ENCODE data around the gene GPSM3. TPM values are rescaled to one million over a fixed set of nuclear protein-coding genes. Genes with fewer than 3 reads are reported as not detected.
"Not testable (repeated sequence)": the region's sequence is repeated elsewhere in the genome, so short reads cannot be mapped to it uniquely, and the experiment has no call there.

GPSM3 gene, protein sequence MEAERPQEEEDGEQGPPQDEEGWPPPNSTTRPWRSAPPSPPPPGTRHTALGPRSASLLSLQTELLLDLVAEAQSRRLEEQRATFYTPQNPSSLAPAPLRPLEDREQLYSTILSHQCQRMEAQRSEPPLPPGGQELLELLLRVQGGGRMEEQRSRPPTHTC
- total RNA-seq (2014; rRNA removed; shearing (Covaris generic); ENCODE audit: low replicate concordance): 0.14 and 3.4 TPM in 2 replicates

DNA sequence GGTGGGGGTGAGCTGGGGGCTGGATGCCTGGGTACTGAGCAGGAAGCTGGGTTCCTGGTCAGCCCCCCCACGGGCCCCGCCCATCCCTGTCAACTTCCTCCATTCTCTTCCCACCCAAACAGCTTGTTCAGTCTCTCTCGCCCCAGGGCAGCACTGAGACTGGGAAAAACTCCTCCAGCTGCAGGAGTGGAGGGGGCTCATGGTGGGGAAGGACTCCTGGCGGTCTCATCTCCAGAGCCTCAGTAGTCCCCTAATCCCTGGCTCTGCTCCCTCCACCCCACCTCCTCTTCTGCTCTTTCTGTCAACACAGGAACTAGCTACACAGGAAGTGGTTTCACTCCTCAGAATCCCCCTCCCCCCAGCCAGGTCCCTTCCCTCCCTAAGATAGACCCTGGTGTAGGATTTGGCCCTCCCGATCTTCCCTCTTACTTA lies at the start of gene GPSM3:
Gene GPSM3, minus strand, starts transcription at position 36 of the 432 bp plus-strand sequence. CDS start 130 bp downstream, outside the sequence.
- no peak for DNase-seq (ENCODE audit: low read depth)
- in situ Hi-C loops (cut with HindIII; ENCODE audit: low pct_unique_long_range_greater_than_20kb, low sequenced_read_pairs): no loop called here

DNA sequence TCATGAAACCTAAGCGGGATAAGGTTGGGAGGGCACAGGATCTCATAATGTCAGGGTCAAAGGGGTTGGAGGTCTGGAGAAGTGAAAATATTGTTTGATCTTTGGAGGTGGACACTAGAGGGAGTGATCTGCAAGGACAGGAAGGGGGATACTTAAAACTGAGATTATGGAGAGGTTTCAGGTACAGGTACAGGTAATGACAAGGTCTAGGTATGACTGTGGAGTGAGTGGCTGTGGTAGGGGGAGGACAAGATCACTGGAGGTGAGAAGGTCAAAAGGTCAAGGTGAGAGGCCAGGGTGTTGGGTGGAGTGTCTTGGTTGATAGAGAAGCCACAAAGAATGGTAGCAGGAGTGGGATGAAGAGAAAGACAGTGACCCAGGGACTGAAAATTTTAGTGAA lies 48.2 kb upstream of the GPSM3 start:
- in situ Hi-C loops (cut with HindIII; ENCODE audit: low pct_unique_long_range_greater_than_20kb, low sequenced_read_pairs): no loop called here
- no peak for DNase-seq (ENCODE audit: low read depth)

DNA sequence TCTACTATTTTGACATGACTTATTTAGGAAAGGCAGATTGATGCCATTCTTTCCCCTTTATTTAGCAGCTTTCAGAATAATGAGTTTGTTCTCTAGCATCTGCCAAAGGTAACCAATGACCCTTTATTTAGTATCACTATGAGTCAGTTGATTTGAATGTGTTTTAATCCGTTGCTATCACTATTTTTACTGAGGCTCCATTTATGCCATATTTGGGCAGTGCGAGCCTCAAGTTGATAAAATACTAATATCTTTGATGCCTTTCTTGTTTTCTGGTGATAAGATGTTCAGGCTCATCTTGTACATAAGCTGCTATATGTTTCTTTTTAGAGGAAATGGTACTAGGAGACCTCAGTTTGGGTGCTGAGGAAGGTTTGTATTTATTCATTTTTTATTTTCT lies 47.0 kb upstream of the GPSM3 start:
- DNase-seq (ENCODE audit: low read depth): no peak
- in situ Hi-C loops (cut with HindIII; ENCODE audit: low pct_unique_long_range_greater_than_20kb, low sequenced_read_pairs): no loop called here

DNA sequence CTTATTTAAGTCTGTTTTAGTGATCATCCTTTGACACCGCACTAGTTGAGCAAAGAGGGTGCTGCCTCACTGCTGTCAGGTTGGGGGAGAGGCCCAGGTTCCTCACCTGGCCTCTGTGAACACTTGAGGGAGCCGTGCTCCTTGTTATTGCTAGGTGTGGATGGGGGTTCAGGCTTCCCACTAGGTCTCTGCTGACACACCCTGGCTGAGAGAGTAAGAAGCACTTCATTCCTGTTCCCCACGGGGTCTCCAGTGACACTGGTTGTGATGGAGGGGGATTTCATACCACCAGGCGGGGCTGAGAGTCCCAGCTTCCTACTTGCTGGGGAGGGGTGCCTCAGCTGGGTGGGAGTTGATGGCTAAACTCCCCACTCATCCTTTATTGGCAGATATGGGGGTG lies 42.5 kb upstream of the GPSM3 start:
- no peak for DNase-seq (ENCODE audit: low read depth)
- in situ Hi-C loops (cut with HindIII; ENCODE audit: low pct_unique_long_range_greater_than_20kb, low sequenced_read_pairs): no loop called here

DNA sequence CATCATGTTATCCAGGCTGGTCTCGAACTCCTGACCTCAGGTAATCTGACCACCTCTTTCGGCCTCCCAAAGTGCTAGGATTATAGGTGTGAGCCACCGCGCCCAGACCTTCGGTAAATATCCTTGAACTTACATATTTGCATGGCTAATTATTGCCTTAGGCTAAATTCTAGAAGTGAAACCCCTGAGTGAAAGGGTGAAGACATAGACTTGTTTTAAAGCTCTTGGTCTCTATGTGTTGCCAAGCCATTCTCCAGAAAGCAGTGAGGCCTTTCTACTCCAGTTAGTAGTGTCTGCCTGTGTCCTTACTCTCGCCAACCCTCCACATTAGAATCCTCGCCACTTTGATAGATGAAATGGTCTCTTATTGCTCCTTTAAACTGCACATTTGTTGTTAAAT lies 34.0 kb upstream of the GPSM3 start:
- no peak for DNase-seq (ENCODE audit: low read depth)
- in situ Hi-C loops (cut with HindIII; ENCODE audit: low pct_unique_long_range_greater_than_20kb, low sequenced_read_pairs): no loop called here

DNA sequence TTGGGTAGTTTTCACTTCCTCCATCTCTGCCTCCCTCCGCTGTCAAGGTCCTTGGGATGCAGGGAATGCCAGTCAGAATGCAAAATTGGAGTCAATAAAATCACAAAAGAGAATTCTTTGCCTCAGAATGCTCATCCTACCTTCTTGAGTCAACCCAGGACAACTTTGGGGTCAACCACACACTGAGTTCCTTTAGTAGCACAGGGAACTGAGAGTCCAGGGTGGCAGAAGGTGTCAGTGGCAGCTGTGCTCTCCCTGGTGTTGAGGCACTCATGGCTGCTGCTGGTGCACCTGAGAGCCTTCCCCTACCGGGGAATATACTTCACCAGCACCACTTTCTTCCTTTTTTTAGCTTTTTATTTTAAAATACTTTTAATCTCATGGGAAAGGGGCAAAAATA lies 32.3 kb upstream of the GPSM3 start:
- in situ Hi-C loops (cut with HindIII; ENCODE audit: low pct_unique_long_range_greater_than_20kb, low sequenced_read_pairs): no loop called here

DNA sequence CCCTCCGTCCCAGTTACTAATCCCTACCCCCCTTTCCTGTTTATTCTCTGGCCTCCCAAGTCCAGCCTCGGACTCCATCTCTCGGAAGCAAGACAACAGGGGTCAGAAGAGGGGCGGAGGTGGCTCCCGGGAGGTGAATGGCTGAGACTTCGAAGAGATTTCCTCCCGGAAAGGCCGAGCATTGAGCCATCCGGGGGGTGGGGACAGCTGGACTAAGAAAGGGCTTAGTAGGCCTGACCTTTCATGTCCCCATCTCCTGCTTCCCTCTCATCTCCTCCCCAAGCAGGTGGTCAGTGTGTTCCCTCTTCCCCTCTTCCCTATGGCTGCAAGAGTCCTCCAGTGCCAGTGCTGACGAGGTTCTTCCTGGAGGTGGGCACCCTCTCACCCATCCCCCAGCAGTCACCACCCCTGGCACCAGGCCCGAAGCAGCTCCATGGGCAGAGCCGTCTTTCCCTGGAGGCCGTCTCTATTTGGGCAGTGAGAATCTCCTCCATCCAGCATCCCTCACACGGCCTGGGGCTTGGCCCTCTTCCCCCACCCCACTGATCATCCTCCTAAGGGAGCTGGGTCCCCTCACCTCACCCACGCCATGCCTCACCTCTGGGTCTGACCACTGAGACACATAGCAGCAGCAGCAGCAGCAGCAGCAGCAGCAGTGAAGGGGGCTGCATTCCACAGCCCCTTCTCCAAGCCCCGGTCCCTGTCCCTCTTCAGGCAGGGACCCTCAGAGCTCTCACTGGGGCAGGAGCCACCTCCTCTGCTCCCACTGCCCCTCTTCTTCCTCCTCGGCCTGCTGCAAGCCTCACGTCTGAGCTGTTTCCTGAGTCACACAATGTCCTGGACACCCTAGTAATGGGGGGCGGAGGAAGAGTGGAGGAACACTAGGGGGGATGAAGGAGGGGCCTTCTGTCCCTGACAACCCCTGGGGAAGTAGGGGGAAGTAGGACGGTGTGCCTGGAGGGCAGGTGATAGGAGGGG lies 31.1 kb upstream of the GPSM3 start, which contains the start of gene NOTCH4:
Gene NOTCH4, minus strand, starts transcription at position 810 of the 978 bp plus-strand sequence. Its CDS starts 139 bp downstream, at position 671.
- in situ Hi-C loops (cut with HindIII; ENCODE audit: low pct_unique_long_range_greater_than_20kb, low sequenced_read_pairs): no loop called here
- no peak for DNase-seq (ENCODE audit: low read depth)

More for the DNA sequence above, 32.3 kb upstream of the GPSM3 start:
- DNase-seq (ENCODE audit: low read depth): no peak

DNA sequence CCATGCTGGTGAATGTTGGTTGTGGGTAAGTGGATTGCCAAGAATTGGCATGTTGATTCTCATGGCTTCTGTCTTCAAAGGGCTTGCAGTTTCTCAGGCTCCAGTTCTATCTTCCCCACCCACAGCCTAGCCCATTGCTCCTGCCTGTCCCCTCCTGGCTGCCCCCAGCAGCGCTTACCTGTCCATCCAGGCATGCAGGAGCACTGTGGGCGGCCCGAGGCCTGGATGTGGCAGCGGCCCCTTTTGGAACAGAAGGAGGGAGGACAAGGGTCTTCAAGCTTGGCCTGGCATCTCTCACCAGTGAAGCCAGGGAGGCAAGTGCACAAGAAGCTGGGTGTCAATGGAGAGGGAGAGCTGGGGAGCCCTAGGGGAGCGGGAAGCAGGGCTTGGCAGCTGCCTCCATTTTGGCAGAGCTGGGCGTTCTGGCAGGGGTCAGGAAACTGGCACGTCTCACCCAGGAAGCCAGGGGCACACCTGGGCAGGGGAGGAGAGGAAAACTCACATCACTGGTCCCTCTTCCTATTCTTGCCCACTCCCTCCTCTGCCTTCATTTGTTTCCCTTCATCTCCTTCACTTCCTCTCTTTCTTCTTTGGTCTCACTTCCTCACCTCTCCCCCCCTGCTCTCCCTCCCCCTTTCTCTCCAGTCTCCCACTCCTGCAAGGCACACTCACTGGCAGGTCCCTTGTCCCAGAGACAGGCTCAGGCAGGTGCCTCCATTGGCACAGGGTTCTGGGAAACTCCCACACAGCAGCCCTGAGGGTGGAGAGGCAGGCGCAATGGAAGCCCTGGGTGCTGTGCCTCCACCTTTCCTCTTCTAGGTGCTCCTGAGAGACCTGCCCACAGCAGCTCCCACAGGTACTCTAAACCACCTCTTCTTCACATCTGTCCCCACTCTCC lies 30.1 kb upstream of the GPSM3 start:
- in situ Hi-C loops (cut with HindIII; ENCODE audit: low pct_unique_long_range_greater_than_20kb, low sequenced_read_pairs): no loop called here

DNA sequence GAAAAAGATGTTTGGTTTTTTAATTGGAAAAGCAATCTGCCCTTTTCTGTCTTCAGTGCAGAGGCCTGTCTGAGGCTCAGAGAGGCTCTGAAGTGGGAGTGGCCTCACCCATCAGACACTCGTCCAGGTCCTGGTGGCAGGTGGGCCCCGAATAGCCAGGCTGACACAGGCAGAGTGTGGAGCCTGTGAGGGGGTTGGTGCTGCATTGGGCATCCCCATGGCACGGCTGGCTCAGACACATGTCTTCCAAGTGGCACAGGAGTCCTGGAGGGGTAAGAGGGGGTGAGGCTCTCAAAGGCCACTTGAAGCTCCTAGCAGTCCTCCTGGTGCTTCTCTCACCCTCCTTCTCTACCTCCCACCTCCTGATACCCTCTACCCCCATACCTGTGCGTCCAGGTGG lies 27.6 kb upstream of the GPSM3 start:
- no peak for DNase-seq (ENCODE audit: low read depth)
- in situ Hi-C loops (cut with HindIII; ENCODE audit: low pct_unique_long_range_greater_than_20kb, low sequenced_read_pairs): no loop called here

More for the DNA sequence above, 30.1 kb upstream of the GPSM3 start:
- no peak for DNase-seq (ENCODE audit: low read depth)

DNA sequence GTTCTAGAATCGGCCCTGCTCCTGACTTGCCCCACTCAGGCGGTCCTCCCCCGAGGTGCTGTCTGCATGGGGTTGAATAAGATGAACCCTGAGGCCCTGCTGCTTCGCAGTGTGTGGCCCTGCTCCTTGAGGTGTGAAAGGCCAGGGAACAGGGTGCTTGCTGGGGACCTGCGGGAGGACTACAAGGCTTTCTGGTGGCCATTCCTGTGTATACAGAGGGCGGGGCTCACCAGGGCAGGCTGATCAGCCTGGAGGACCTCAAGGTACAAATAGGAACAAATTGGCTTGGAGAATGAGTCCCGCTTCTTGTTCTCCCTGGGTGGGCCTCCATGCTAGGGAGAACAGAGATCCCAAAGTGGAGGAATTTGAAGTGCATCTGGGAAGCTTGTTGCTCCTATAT lies 25.7 kb upstream of the GPSM3 start:
- in situ Hi-C loops (cut with HindIII; ENCODE audit: low pct_unique_long_range_greater_than_20kb, low sequenced_read_pairs): no loop called here
- DNase-seq (ENCODE audit: low read depth): no peak

DNA sequence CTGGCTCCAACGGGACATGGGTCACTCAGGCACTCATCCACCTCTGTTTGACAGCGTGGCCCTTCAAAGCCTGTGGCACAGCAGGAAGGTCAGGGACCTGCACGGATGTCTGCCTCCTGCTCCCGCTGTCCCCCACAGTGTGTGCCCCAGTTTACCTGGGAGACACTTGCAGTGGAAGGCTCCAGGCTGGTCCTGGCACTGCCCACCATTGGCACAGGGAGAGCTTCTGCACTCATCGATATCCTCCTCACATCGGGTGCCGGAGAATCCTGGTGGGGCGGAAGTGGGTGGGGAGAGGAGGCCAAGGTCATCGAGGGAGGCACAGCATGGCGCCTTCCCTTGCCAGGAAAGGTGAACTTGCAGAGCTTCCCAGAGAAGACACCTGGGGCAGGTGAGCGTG lies 24.6 kb upstream of the GPSM3 start:
- no peak for DNase-seq (ENCODE audit: low read depth)
- in situ Hi-C loops (cut with HindIII; ENCODE audit: low pct_unique_long_range_greater_than_20kb, low sequenced_read_pairs): no loop called here

DNA sequence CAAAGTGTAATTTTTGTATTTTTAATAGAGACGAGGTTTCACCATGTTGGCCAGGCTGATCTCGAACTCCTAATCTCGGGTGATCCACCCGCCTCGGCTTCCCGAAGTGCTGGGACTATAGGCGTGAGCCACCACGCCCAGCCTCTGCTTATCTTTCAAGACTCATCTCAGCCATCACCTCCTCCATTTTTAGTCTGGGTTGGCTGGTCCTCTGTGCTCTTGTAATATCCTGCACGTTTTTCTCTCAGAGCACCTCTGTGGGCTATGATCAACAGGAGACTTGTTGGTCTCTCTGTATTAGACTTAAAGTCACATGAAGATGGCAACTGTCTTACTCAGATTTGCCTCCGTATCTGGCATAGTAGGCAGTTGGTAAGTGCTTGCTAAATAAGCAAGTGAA lies 23.8 kb upstream of the GPSM3 start:
- no peak for DNase-seq (ENCODE audit: low read depth)
- in situ Hi-C loops (cut with HindIII; ENCODE audit: low pct_unique_long_range_greater_than_20kb, low sequenced_read_pairs): no loop called here

DNA sequence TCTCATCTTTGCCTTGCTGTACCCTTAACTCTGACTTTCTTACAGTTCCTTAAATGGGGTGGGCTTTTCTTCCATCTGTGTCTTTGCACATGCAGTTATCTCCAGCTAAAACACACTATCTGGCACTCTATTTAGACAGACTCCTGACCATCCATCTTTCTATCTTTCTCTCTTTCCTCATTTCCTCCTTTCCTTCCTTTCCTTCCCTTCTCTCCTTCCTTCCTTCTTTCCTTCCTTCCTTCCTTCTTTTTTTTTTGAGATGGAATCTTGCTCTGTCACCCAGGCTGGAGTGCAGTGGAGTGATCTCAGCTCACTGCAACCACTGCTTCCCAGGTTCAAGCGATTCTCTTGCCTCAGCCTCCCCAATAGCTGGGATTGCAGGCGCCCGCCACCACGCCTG lies 23.2 kb upstream of the GPSM3 start:
- DNase-seq (ENCODE audit: low read depth): no peak
- in situ Hi-C loops (cut with HindIII; ENCODE audit: low pct_unique_long_range_greater_than_20kb, low sequenced_read_pairs): no loop called here

DNA sequence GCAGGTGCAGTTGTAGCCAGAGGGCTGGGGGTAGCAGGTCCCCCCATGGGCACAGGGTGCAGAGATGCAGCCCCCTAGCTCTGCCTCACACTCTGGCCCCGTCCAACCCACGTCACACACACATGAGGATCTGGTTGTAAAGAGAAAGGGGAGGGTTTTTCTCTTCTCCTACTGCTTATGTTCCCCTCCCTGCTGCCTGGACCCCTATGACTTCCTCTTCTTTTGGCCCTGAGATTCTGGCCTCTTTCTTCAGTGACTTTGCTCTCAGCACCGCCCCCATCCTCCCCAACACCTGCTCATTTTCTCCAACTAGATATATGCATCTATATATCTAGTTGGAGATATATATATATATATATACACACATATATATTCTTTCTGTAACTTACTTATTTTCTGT lies 21.7 kb upstream of the GPSM3 start:
- no peak for DNase-seq (ENCODE audit: low read depth)
- in situ Hi-C loops (cut with HindIII; ENCODE audit: low pct_unique_long_range_greater_than_20kb, low sequenced_read_pairs): no loop called here

DNA sequence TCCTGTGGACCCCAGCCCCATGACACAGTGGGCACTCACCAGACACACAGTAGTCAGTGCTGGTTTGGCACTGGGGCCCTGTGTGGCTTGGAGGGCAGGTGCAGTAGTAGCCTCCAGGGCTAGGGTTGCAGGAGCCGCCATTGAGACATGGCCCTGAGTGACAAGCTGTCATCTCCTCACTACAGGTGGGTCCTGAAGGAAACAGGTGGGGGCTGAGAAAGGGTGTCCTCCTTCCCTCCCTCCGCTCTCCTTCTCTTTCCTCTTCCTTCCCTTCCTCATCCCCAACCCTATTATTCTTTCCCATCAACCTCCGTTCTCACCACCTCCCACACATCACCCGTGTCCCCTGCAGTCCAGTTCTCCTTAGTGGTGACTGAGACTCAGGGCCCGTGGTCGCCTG lies 21.2 kb upstream of the GPSM3 start:
- no peak for DNase-seq (ENCODE audit: low read depth)
- in situ Hi-C loops (cut with HindIII; ENCODE audit: low pct_unique_long_range_greater_than_20kb, low sequenced_read_pairs): no loop called here

DNA sequence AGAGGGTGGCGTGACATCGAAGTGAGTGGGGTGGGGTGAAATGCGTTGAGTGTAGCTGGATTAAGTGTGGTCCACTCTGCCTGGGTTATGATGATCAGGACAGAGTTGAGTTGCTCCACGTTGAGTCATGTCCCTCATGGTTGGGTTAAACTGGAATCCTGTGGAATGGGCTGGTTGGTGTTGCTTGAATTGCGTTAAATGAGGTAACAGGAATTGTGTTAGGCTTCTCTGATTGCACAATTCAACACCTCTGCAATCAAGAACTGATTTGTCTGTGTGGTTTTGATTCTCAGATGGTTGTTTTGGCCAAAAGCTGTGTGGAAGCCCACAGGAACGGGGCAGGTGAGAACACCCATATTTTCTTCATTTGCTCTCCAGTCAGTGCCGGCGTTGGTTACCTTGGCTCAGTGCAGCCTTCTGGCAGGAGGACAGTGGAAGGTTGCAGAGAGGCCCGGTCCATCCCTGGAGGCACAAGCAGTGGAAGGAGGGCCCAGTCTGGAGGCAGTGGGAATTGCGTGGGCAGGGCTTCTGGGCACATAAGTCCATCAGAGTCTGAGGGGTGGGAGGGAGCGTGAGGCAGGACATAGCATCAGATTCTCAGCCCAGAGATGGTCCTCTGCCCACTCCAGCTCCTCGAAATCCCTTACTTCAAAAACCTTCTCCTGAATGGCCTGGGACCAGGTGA lies 19.8 kb upstream of the GPSM3 start:
- no peak for DNase-seq (ENCODE audit: low read depth)
- in situ Hi-C loops (cut with HindIII; ENCODE audit: low pct_unique_long_range_greater_than_20kb, low sequenced_read_pairs): no loop called here

DNA sequence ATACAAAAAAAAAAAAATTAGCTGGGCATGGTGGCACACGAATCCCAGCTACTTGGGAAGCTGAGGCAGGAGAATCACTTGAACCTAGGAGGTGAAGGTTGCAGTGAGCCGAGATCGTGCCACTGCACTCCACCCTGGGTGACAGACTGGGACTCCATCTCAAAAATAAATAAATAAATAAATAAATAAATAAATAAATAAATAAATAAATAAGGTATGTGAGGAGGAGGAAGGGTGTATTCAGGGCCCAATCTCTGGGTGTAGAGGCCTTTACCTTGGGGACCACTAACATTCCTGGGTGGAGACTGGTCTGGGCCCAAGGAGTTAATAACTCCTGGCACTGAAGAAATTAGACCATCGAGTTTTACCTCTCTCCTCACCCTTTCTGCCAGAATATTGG lies 19.0 kb upstream of the GPSM3 start:
- DNase-seq (ENCODE audit: low read depth); in situ Hi-C loops (cut with HindIII; ENCODE audit: low pct_unique_long_range_greater_than_20kb, low sequenced_read_pairs): not testable (repeated sequence)

DNA sequence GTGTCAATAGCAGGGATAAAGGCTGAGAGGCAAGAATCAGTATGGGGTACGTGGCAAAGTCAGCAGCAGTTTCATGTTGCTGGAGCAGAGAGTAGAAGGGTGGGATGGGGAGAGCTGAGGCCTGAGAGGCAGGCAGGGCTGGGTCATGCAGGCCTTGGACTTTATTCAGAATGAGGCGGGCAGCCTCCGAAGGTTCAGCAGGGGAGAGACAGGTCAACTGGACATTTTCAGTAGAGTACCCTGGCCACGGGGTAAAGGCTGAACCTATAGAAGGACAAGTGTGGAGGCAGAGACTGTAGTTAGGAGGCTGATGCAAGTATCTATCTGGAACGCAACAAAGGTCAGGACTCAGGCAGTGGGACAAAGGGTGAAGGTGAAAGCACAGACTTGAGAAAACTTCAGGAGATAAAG lies 17.8 kb upstream of the GPSM3 start:
- in situ Hi-C loops (cut with HindIII; ENCODE audit: low pct_unique_long_range_greater_than_20kb, low sequenced_read_pairs): no loop called here
- DNase-seq (ENCODE audit: low read depth): no peak
